ENCODE data around the gene FTH1. TPM values are rescaled to one million over a fixed set of nuclear protein-coding genes. Genes with fewer than 3 reads are reported as not detected.

FTH1 gene
- polyA plus RNA-seq, 4 donors, result 3,413 to 10,000 (median 8,267) TPM

GRCh38 chr11:61976420-61976800 lies 9.0 kb upstream of the FTH1 start:
- 26 to 72% (median 45%) methylated on average over 8 of the region's 8 CpGs for WGBS, 3 donors
- DNase-seq (no peak), FAIRE-seq (no peak)
- Histone ChIP-seq H3K9me3 (ENCODE audit: control insufficient read depth in 2 of 2, insufficient read depth in 1 of 2, low read depth in 1 of 2, low read length in 1 of 2) (no peaks in the 10 kb centered on the region), H3K4me1 (ENCODE audit: control insufficient read depth in 3 of 3, insufficient read depth in 2 of 3, low read depth in 1 of 3, low read length in 2 of 3) (peaks cover 7 to 91% (median 18%) of the 10 kb centered on the region in 3 donors), H3K4me3 (ENCODE audit: low read depth in 1 of 3, low read length in 3 of 3) (peak overlapping the region in 1 of 3 donors; percentile 42), H3K36me3 (ENCODE audit: control insufficient read depth in 3 of 3, insufficient read depth in 2 of 3, low read depth in 1 of 3, low read length in 3 of 3) (peaks cover 0 to 5% (median 0%) of the 10 kb centered on the region in 3 donors), H3K27ac (ENCODE audit: low read depth in 1 of 3, low read length in 2 of 3) (peak overlapping the region in 2 of 3 donors; percentile 82 to 92), H3K27me3 (ENCODE audit: control insufficient read depth in 3 of 3, insufficient read depth in 3 of 3, low read length in 3 of 3) (no peaks in the 10 kb centered on the region)

GRCh38 chr11:61975638-61976419 lies 8.4 kb upstream of the FTH1 start:
- Histone ChIP-seq H3K9me3 (ENCODE audit: control insufficient read depth in 2 of 2, insufficient read depth in 1 of 2, low read depth in 1 of 2, low read length in 1 of 2) (no peaks in the 10 kb centered on the region), H3K4me1 (ENCODE audit: control insufficient read depth in 3 of 3, insufficient read depth in 2 of 3, low read depth in 1 of 3, low read length in 2 of 3) (peaks cover 12 to 91% (median 22%) of the 10 kb centered on the region in 3 donors), H3K27me3 (ENCODE audit: control insufficient read depth in 3 of 3, insufficient read depth in 3 of 3, low read length in 3 of 3) (no peaks in the 10 kb centered on the region), H3K27ac (ENCODE audit: low read depth in 1 of 3, low read length in 2 of 3) (peak overlapping the region; percentile 77 to 92 (median 82)), H3K36me3 (ENCODE audit: control insufficient read depth in 3 of 3, insufficient read depth in 2 of 3, low read depth in 1 of 3, low read length in 3 of 3) (peaks cover 0 to 5% (median 0%) of the 10 kb centered on the region in 3 donors), H3K4me3 (ENCODE audit: low read depth in 1 of 3, low read length in 3 of 3) (peak overlapping the region in 1 of 3 donors; percentile 42)
- FAIRE-seq, result no peak
- WGBS, 3 donors, result 50 to 81% (median 59%) methylated on average over 15 of the region's 15 CpGs
- peak in 1 of 2 donors; percentile 58 for DNase-seq

GRCh38 chr11:61974766-61975631 lies 7.6 kb upstream of the FTH1 start:
- DNase-seq (peak; percentile 74 to 92), FAIRE-seq (no peak)
- Histone ChIP-seq H3K27ac (ENCODE audit: low read depth in 1 of 3, low read length in 2 of 3) (peak overlapping the region; percentile 77 to 92 (median 82)), H3K4me1 (ENCODE audit: control insufficient read depth in 3 of 3, insufficient read depth in 2 of 3, low read depth in 1 of 3, low read length in 2 of 3) (peaks cover 12 to 90% (median 22%) of the 10 kb centered on the region in 3 donors), H3K27me3 (ENCODE audit: control insufficient read depth in 3 of 3, insufficient read depth in 3 of 3, low read length in 3 of 3) (no peaks in the 10 kb centered on the region), H3K4me3 (ENCODE audit: low read depth in 1 of 3, low read length in 3 of 3) (peak overlapping the region in 1 of 3 donors; percentile 42), H3K36me3 (ENCODE audit: control insufficient read depth in 3 of 3, insufficient read depth in 2 of 3, low read depth in 1 of 3, low read length in 3 of 3) (peaks cover 0 to 5% (median 0%) of the 10 kb centered on the region in 3 donors), H3K9me3 (ENCODE audit: control insufficient read depth in 2 of 2, insufficient read depth in 1 of 2, low read depth in 1 of 2, low read length in 1 of 2) (no peaks in the 10 kb centered on the region)
- 12 to 60% (median 29%) methylated on average over 13 to 14 of the region's 14 CpGs for WGBS, 3 donors

- DNase-seq (peak; percentile 39 to 59), FAIRE-seq (no peak)
- H3K4me3 ChIP-seq (ENCODE audit: low read depth in 1 of 3, low read length in 3 of 3), result peak overlapping the region in 1 of 3 donors; percentile 9
- H3K27ac ChIP-seq (ENCODE audit: low read depth in 1 of 3, low read length in 2 of 3), result peak overlapping the region; percentile 84 to 92 (median 92)
- no peaks in the 10 kb centered on the region for H3K9me3 ChIP-seq (ENCODE audit: control insufficient read depth in 2 of 2, insufficient read depth in 1 of 2, low read depth in 1 of 2, low read length in 1 of 2)
- peaks cover 12 to 84% (median 26%) of the 10 kb centered on the region in 3 donors for H3K4me1 ChIP-seq (ENCODE audit: control insufficient read depth in 3 of 3, insufficient read depth in 2 of 3, low read depth in 1 of 3, low read length in 2 of 3)
- WGBS, 3 donors, result 24 to 53% (median 42%) methylated on average over 9 to 10 of the region's 10 CpGs
- no peaks in the 10 kb centered on the region for H3K36me3 ChIP-seq (ENCODE audit: control insufficient read depth in 3 of 3, insufficient read depth in 2 of 3, low read depth in 1 of 3, low read length in 3 of 3)
- no peaks in the 10 kb centered on the region for H3K27me3 ChIP-seq (ENCODE audit: control insufficient read depth in 3 of 3, insufficient read depth in 3 of 3, low read length in 3 of 3)
Observed at GRCh38 chr11:61973476-61974162, 6.2 kb upstream of the FTH1 start.

GRCh38 chr11:61972672-61973475 lies 5.4 kb upstream of the FTH1 start:
- Histone ChIP-seq H3K4me3 (ENCODE audit: low read depth in 1 of 3, low read length in 3 of 3) (no peak overlapping the region), H3K4me1 (ENCODE audit: control insufficient read depth in 3 of 3, insufficient read depth in 2 of 3, low read depth in 1 of 3, low read length in 2 of 3) (peaks cover 12 to 85% (median 26%) of the 10 kb centered on the region in 3 donors), H3K27me3 (ENCODE audit: control insufficient read depth in 3 of 3, insufficient read depth in 3 of 3, low read length in 3 of 3) (no peaks in the 10 kb centered on the region), H3K9me3 (ENCODE audit: control insufficient read depth in 2 of 2, insufficient read depth in 1 of 2, low read depth in 1 of 2, low read length in 1 of 2) (no peaks in the 10 kb centered on the region), H3K36me3 (ENCODE audit: control insufficient read depth in 3 of 3, insufficient read depth in 2 of 3, low read depth in 1 of 3, low read length in 3 of 3) (no peaks in the 10 kb centered on the region), H3K27ac (ENCODE audit: low read depth in 1 of 3, low read length in 2 of 3) (peak overlapping the region; percentile 84 to 92 (median 92))
- DNase-seq, result peak; percentile 87 to 93
- WGBS, 3 donors, result 16 to 30% (median 29%) methylated on average over 11 of the region's 11 CpGs
- no peak for FAIRE-seq

GRCh38 chr11:61972112-61972671 lies 4.8 kb upstream of the FTH1 start:
- Histone ChIP-seq H3K27me3 (ENCODE audit: control insufficient read depth in 3 of 3, insufficient read depth in 3 of 3, low read length in 3 of 3) (no peaks in the 10 kb centered on the region), H3K9me3 (ENCODE audit: control insufficient read depth in 2 of 2, insufficient read depth in 1 of 2, low read depth in 1 of 2, low read length in 1 of 2) (no peaks in the 10 kb centered on the region), H3K4me3 (ENCODE audit: low read depth in 1 of 3, low read length in 3 of 3) (no peak overlapping the region), H3K36me3 (ENCODE audit: control insufficient read depth in 3 of 3, insufficient read depth in 2 of 3, low read depth in 1 of 3, low read length in 3 of 3) (no peaks in the 10 kb centered on the region), H3K4me1 (ENCODE audit: control insufficient read depth in 3 of 3, insufficient read depth in 2 of 3, low read depth in 1 of 3, low read length in 2 of 3) (peaks cover 12 to 80% (median 26%) of the 10 kb centered on the region in 3 donors), H3K27ac (ENCODE audit: low read depth in 1 of 3, low read length in 2 of 3) (peak overlapping the region; percentile 84 to 92 (median 92))
- 48 to 54% (median 54%) methylated on average over 7 of the region's 7 CpGs for WGBS, 3 donors
- no peak for DNase-seq
- no peak for FAIRE-seq

- Histone ChIP-seq H3K36me3 (ENCODE audit: control insufficient read depth in 3 of 3, insufficient read depth in 2 of 3, low read depth in 1 of 3, low read length in 3 of 3) (peaks cover 0 to 5% (median 0%) of the 10 kb centered on the region in 3 donors), H3K27me3 (ENCODE audit: control insufficient read depth in 3 of 3, insufficient read depth in 3 of 3, low read length in 3 of 3) (no peaks in the 10 kb centered on the region), H3K4me1 (ENCODE audit: control insufficient read depth in 3 of 3, insufficient read depth in 2 of 3, low read depth in 1 of 3, low read length in 2 of 3) (peaks cover 12 to 73% (median 26%) of the 10 kb centered on the region in 3 donors), H3K4me3 (ENCODE audit: low read depth in 1 of 3, low read length in 3 of 3) (no peak overlapping the region), H3K27ac (ENCODE audit: low read depth in 1 of 3, low read length in 2 of 3) (peak overlapping the region; percentile 82 to 92 (median 84)), H3K9me3 (ENCODE audit: control insufficient read depth in 2 of 2, insufficient read depth in 1 of 2, low read depth in 1 of 2, low read length in 1 of 2) (no peaks in the 10 kb centered on the region)
- FAIRE-seq (no peak), DNase-seq (peak; percentile 77 to 94)
- WGBS, 3 donors, result 23 to 36% (median 36%) methylated on average over 16 of the region's 16 CpGs
Observed at GRCh38 chr11:61971248-61972111, 4.0 kb upstream of the FTH1 start.

All from small intestine (tissue), 7 donors.